Neural cell (in vitro differentiated cells): ENCODE results near the gene GALNT1. TPM values are rescaled to one million over a fixed set of nuclear protein-coding genes. Genes with fewer than 3 reads are reported as not detected.

Source experiments
- H2AFZ ChIP-seq: fragments of 200-600, 300-800 bp; sonication (generic), shearing (Covaris generic); 2 replicates; pipeline ENCODE4 v1.6.0; 2014; ENCODE audit warnings: low read depth, mild to moderate bottlenecking, antibody characterized with exemption, low read length, moderate library complexity
- H3F3A ChIP-seq: fragments of 200-600 bp; shearing (Covaris generic); 2 replicates; pipeline ENCODE4 v1.6.1; 2016; ENCODE audit warnings: mild to moderate bottlenecking, moderate library complexity, mixed read lengths, antibody characterized with exemption, low read length; ENCODE audit not compliant: insufficient read depth, poor library complexity, severe bottlenecking
- H3K27ac ChIP-seq: fragments of 200-600, 300-800 bp; sonication (generic), shearing (Covaris generic); 2 replicates; pipeline ENCODE4 v1.5.1; 2014; ENCODE audit warnings: mild to moderate bottlenecking, low read length, moderate library complexity
- H3K27me3 ChIP-seq: fragments of 300-800, 200-600 bp; sonication (generic), shearing (Covaris generic); 2 replicates; pipeline ENCODE4 v1.6.0; 2014; ENCODE audit warnings: mild to moderate bottlenecking, low read depth, low read length, moderate library complexity; ENCODE audit not compliant: insufficient read depth
- H3K36me3 ChIP-seq: fragments of 300-800, 200-600 bp; sonication (generic), shearing (Covaris generic); 2 replicates; pipeline ENCODE4 v1.5.1; 2014; ENCODE audit warnings: mild to moderate bottlenecking, antibody characterized with exemption, low read length, moderate library complexity; ENCODE audit not compliant: insufficient read depth
- H3K4me2 ChIP-seq: fragments of 300-800, 200-600 bp; sonication (generic), shearing (Covaris generic); 2 replicates; pipeline ENCODE4 v1.6.0; 2014; ENCODE audit warnings: mild to moderate bottlenecking, low read length
- H3K4me3 ChIP-seq: fragments of 300-800, 200-600 bp; sonication (generic), shearing (Covaris generic); 2 replicates; pipeline ENCODE4 v1.5.1; 2014; ENCODE audit warnings: mild to moderate bottlenecking, low read length, moderate library complexity
- H3K79me2 ChIP-seq: fragments of 200-600 bp; shearing (Covaris generic); replicated peaks from 2 replicates; pipeline ENCODE4 v1.6.0; 2014; ENCODE audit warnings: mild to moderate bottlenecking, low read length, moderate library complexity; ENCODE audit not compliant: insufficient read depth
- H3K9ac ChIP-seq: fragments of 300-800, 200-600 bp; sonication (generic), shearing (Covaris generic); 2 replicates; pipeline ENCODE4 v1.6.1; 2016; ENCODE audit warnings: mild to moderate bottlenecking, low read length, mixed read lengths
- H3K9me2 ChIP-seq: fragments of 200-600 bp; shearing (Covaris generic); 2 replicates; pipeline ENCODE4 v1.6.1; 2016; ENCODE audit warnings: mild to moderate bottlenecking, low read length, mixed read lengths; ENCODE audit not compliant: insufficient read depth
- H3K9me3 ChIP-seq: fragments of 200-600, 300-800 bp; sonication (generic), shearing (Covaris generic); 2 replicates; pipeline ENCODE4 v1.6.1; 2016; ENCODE audit warnings: mild to moderate bottlenecking, mixed run types, low read length, moderate library complexity, mixed read lengths
- H4K20me1 ChIP-seq: fragments of 200-600 bp; shearing (Covaris generic); 2 replicates; pipeline ENCODE4 v1.6.1; 2016; ENCODE audit warnings: mild to moderate bottlenecking, mixed run types; ENCODE audit not compliant: insufficient read depth
- CTCF ChIP-seq: fragments of 450-650 bp; IDR thresholded peaks from 2 replicates; pipeline ENCODE4 v1.5.1; 2014; ENCODE audit warnings: antibody characterized with exemption, mild to moderate bottlenecking, moderate library complexity; ENCODE audit not compliant: poor library complexity, severe bottlenecking
- EP300 ChIP-seq: fragments of 450-650 bp; conservative IDR thresholded peaks from 2 replicates; pipeline ENCODE4 v1.6.1; 2014; ENCODE audit warnings: antibody characterized with exemption, mild to moderate bottlenecking, moderate library complexity; ENCODE audit not compliant: poor library complexity, severe bottlenecking
- EZH2 ChIP-seq: fragments of 200-600, 300-800 bp; shearing (Covaris generic), sonication (generic); IDR thresholded peaks from 2 replicates; pipeline ENCODE4 v1.6.1; 2014; ENCODE audit warnings: antibody characterized with exemption, low read length, borderline replicate concordance, mild to moderate bottlenecking; ENCODE audit not compliant: insufficient read depth, poor library complexity, severe bottlenecking
- MXI1 ChIP-seq: fragments of 450-650 bp; conservative IDR thresholded peaks from 2 replicates; pipeline ENCODE4 v1.6.1; 2014; ENCODE audit warnings: antibody characterized with exemption, mild to moderate bottlenecking; ENCODE audit not compliant: poor library complexity, severe bottlenecking
- POLR2AphosphoS5 ChIP-seq: IDR thresholded peaks from 2 replicates; pipeline ENCODE4 v1.6.1; 2012
- RAD21 ChIP-seq: fragments of 450-650 bp; conservative IDR thresholded peaks from 2 replicates; pipeline ENCODE4 v1.6.1; 2014; ENCODE audit warnings: antibody characterized with exemption, mild to moderate bottlenecking, moderate library complexity
- REST ChIP-seq: IDR thresholded peaks from 2 replicates; pipeline ENCODE4 v1.6.1; 2012; ENCODE audit warnings: borderline replicate concordance
- SMC3 ChIP-seq: fragments of 450-650 bp; conservative IDR thresholded peaks from 2 replicates; pipeline ENCODE4 v1.6.1; 2014; ENCODE audit warnings: antibody characterized with exemption, mild to moderate bottlenecking, moderate library complexity; ENCODE audit not compliant: poor library complexity
- TAF1 ChIP-seq: IDR thresholded peaks from 2 replicates; pipeline ENCODE4 v1.6.1; 2012; ENCODE audit warnings: low read depth
- polyA plus RNA-seq: library from polyadenylated mRNA; depleted of rRNA; stranded (reverse); fragments of >200 nt; gene quantifications from 2 replicates; pipeline ENCODE4 v1.2.3, GENCODE V29; 2014

Gene GALNT1
- polyA plus RNA-seq, 1 donor from 2014 or later, result 103 TPM

DNA sequence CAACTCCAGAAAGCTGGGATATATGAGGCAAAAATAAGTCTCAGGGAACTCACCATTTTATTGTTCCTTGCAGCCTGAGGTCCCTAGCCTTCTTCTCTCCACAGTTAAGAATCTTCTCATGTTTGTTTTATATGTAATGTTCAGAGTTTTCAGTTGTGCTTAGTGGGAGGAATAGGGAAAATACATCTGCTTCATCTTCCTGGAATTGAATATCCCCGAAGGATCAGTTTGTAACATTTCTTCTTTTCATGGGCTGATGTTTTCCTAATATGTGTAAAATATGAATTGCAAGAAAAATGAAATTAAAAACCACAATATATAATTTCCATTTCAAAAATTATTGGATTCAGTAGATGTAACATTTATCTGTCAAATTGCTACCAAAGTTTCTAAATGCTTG, 8.0 kb downstream of the GALNT1 start:
- H4K20me1 ChIP-seq, result no peaks in the 10 kb centered on the region
- H3K79me2 ChIP-seq, result peaks cover 91% of the 10 kb centered on the region

GRCh38 chr18:35590935-35591334, 9.4 kb downstream of the GALNT1 start:
- H3K9ac ChIP-seq, result no peak overlapping the region
- no peaks in the 10 kb centered on the region for H3K9me3 ChIP-seq
- H3K9me2 ChIP-seq, result no peaks in the 10 kb centered on the region
- no peaks in the 10 kb centered on the region for H4K20me1 ChIP-seq
- no peaks in the 10 kb centered on the region for H3F3A ChIP-seq
- H3K36me3 ChIP-seq, result no peaks in the 10 kb centered on the region
- H3K4me2 ChIP-seq, result no peak overlapping the region
- no peak overlapping the region for H3K27ac ChIP-seq
- no peaks in the 10 kb centered on the region for H3K27me3 ChIP-seq
- no peak for TF ChIP-seq SMC3
- peaks cover 78% of the 10 kb centered on the region for H3K79me2 ChIP-seq
- no peak overlapping the region for H3K4me3 ChIP-seq
- no peak overlapping the region for H2AFZ ChIP-seq

More for the DNA sequence above, 8.0 kb downstream of the GALNT1 start:
- Histone ChIP-seq H3K4me3 (no peak overlapping the region), H3K9me3 (no peaks in the 10 kb centered on the region), H3K9ac (no peak overlapping the region), H3K9me2 (no peaks in the 10 kb centered on the region), H2AFZ (no peak overlapping the region), H3K36me3 (no peaks in the 10 kb centered on the region), H3K4me2 (no peak overlapping the region), H3K27me3 (no peaks in the 10 kb centered on the region), H3K27ac (no peak overlapping the region), H3F3A (no peaks in the 10 kb centered on the region)
- TF ChIP-seq RAD21 (no peak), CTCF (no peak), TAF1 (no peak), POLR2AphosphoS5 (no peak), EZH2 (no peak), SMC3 (no peak), REST (no peak), MXI1 (no peak), EP300 (no peak)

GRCh38 chr18:35592298-35592697, 10.8 kb downstream of the GALNT1 start:
- TF ChIP-seq CTCF, result no peak
- TF ChIP-seq EZH2, result no peak
- no peaks in the 10 kb centered on the region for H3F3A ChIP-seq
- peaks cover 73% of the 10 kb centered on the region for H3K79me2 ChIP-seq
- H4K20me1 ChIP-seq, result no peaks in the 10 kb centered on the region
- no peaks in the 10 kb centered on the region for H3K9me3 ChIP-seq
- no peak overlapping the region for H3K27ac ChIP-seq
- H3K9me2 ChIP-seq, result no peaks in the 10 kb centered on the region
- no peak overlapping the region for H3K9ac ChIP-seq
- H3K4me2 ChIP-seq, result no peak overlapping the region
- H3K36me3 ChIP-seq, result no peaks in the 10 kb centered on the region
- no peak overlapping the region for H3K4me3 ChIP-seq
- no peak overlapping the region for H2AFZ ChIP-seq
- H3K27me3 ChIP-seq, result no peaks in the 10 kb centered on the region
